ENCODE measurements around the gene ICE2. TPM values are rescaled to one million over a fixed set of nuclear protein-coding genes. Genes with fewer than 3 reads are reported as not detected.

ICE2 gene
- total and polyA plus RNA-seq, 5 donors from 2014 or later = 37.1 to 52.2 (median 48.3) TPM

DNA sequence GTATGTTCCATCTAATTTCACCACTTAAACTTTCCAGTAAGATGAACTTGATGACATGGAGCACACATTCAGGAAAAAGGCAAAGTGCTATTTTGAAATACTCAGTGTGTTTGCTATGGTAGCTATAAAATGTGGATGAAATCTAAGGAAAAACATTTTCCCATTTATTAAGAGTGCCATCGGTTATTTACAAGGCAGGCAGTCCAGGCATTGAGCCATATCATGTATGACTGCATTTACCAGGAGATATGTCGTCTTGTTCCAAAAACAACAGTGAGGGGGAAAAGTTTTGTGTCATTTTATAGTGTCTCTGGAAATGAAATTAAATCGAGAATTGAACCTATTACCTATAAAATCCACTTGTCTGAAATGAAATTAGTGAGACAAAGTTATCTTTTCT, 94.9 kb downstream of the ICE2 start:
- no peak overlapping the region for H3K4me3 Mint-ChIP-seq
- peaks cover 11% of the 10 kb centered on the region for H3K4me1 ChIP-seq (ENCODE audit: control insufficient read depth, insufficient read depth, low read length, poor library complexity, severe bottlenecking)
- peaks cover 0 to 51% (median 26%) of the 10 kb centered on the region in 4 donors for H3K4me1 Mint-ChIP-seq
- no peak overlapping the region for H3K27ac ChIP-seq (ENCODE audit: insufficient read depth, low read length, poor library complexity, severe bottlenecking)
- no peaks in the 10 kb centered on the region for H3K9me3 Mint-ChIP-seq
- ATAC-seq (ENCODE audit: low read depth in 2 of 2) (no peak), DNase-seq (no peak)
- H3K36me3 Mint-ChIP-seq = peaks cover 31% of the 10 kb centered on the region
- H3K27me3 ChIP-seq (ENCODE audit: control insufficient read depth, insufficient read depth, low read length) = no peaks in the 10 kb centered on the region
- no peak overlapping the region for H3K27ac Mint-ChIP-seq
- no peak overlapping the region for H3K4me3 ChIP-seq (ENCODE audit: low read depth, low read length)
- H3K9me3 ChIP-seq (ENCODE audit: control insufficient read depth in 2 of 2, low read length in 2 of 2) = no peaks in the 10 kb centered on the region
- H3K27me3 Mint-ChIP-seq = no peaks in the 10 kb centered on the region
- H3K36me3 ChIP-seq (ENCODE audit: control insufficient read depth, insufficient read depth, low read length) = peaks cover 46% of the 10 kb centered on the region

DNA sequence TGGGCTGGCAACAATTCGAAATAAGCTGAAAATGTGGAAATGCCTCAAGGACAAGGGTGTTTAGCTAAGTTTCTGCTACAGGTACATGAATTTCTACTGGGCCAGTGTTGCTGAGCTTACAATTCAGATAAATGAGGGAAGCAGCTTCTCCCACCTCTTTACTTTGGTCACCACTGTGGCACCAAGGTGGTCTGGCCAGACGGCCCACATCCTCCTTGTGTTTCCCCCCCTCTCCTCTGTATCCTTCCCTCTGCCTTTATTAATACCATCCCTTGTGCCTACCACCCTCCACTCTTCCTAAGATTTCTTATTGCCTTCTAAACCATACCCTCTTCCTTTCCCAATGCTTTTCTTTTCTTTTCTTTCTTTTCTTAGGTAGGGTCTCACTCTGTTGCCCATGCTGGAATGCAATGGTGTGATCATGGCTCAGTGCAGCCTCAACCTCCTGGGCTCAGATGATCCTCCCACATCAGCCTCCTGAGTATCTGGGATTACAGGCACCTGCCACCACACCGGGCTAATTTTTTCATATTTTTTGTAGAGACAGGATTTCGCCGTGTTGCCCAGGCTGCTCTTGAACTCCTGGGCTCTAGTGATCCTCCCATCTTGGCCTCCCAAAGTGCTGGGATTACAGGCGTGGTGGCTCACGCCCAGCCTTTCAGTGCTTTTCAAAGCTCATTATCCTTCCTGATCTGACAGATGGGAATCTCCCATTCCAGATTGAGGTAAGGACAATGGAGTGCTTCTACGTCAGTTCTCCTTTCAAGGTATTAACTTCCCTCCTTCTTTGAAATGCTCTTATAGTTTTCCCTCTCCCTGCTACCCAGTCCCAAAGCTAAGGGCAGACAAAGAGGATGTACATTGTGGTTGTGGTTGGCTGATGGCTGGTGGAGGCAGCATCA, 95.9 kb downstream of the ICE2 start:
- no peak for DNase-seq
- peaks cover 46% of the 10 kb centered on the region for H3K36me3 ChIP-seq (ENCODE audit: control insufficient read depth, insufficient read depth, low read length)
- no peak overlapping the region for H3K27ac Mint-ChIP-seq
- H3K4me3 Mint-ChIP-seq = no peak overlapping the region
- H3K36me3 Mint-ChIP-seq = peaks cover 31% of the 10 kb centered on the region
- peaks cover under 1% of the 10 kb centered on the region for H3K4me1 ChIP-seq (ENCODE audit: control insufficient read depth, insufficient read depth, low read length, poor library complexity, severe bottlenecking)
- H3K9me3 Mint-ChIP-seq = no peaks in the 10 kb centered on the region
- no peak overlapping the region for H3K27ac ChIP-seq (ENCODE audit: insufficient read depth, low read length, poor library complexity, severe bottlenecking)
- H3K9me3 ChIP-seq (ENCODE audit: control insufficient read depth in 2 of 2, low read length in 2 of 2) = no peaks in the 10 kb centered on the region
- H3K27me3 ChIP-seq (ENCODE audit: control insufficient read depth, insufficient read depth, low read length) = no peaks in the 10 kb centered on the region
- peaks cover 0 to 44% (median 20%) of the 10 kb centered on the region in 4 donors for H3K4me1 Mint-ChIP-seq
- no peak overlapping the region for H3K4me3 ChIP-seq (ENCODE audit: low read depth, low read length)
- no peak for ATAC-seq (ENCODE audit: low read depth in 2 of 2)
- H3K27me3 Mint-ChIP-seq = no peaks in the 10 kb centered on the region

DNA sequence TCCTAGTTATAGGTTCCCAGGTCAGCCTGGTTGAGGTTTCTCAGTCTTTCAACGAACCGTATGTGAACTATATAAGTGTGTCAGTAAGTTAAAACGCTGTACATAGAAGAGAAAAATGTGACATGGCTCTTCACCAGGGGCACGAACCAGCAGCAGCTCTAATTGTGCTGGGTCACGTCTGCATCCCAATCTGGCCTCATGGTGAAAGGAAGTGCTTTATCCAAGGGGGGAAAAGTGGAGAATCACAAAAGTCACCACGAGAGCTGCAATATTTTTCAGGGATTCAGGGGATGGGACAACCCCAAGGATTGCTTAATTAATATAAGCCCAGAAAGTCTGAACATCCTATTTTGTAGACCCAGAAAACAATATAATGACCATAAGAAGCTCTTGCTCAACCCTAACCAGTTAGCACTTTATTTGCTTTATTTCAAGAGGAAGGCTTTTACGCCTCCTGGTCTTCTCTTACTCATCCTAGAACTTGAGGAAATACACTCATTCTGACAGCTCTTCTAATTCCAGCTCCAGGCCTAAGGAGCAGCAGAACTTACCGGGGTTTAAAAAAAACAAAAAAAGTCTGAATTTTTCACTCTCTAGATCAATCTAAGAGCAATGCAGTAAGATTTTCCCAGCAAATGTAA, 97.7 kb downstream of the ICE2 start:
- no peak for ATAC-seq (ENCODE audit: low read depth in 2 of 2)
- Mint-ChIP-seq H3K9me3 (no peaks in the 10 kb centered on the region), H3K4me3 (no peak overlapping the region), H3K4me1 (peaks cover 4 to 28% (median 8%) of the 10 kb centered on the region in 4 donors), H3K27me3 (no peaks in the 10 kb centered on the region), H3K27ac (peak overlapping the region in 1 of 3 donors; percentile 32), H3K36me3 (peaks cover 42% of the 10 kb centered on the region)
- Histone ChIP-seq H3K36me3 (ENCODE audit: control insufficient read depth, insufficient read depth, low read length) (peaks cover 56% of the 10 kb centered on the region), H3K4me1 (ENCODE audit: control insufficient read depth, insufficient read depth, low read length, poor library complexity, severe bottlenecking) (no peaks in the 10 kb centered on the region), H3K4me3 (ENCODE audit: low read depth, low read length) (no peak overlapping the region), H3K27ac (ENCODE audit: insufficient read depth, low read length, poor library complexity, severe bottlenecking) (no peak overlapping the region), H3K27me3 (ENCODE audit: control insufficient read depth, insufficient read depth, low read length) (no peaks in the 10 kb centered on the region), H3K9me3 (ENCODE audit: control insufficient read depth in 2 of 2, low read length in 2 of 2) (no peaks in the 10 kb centered on the region)
- DNase-seq = no peak

DNA sequence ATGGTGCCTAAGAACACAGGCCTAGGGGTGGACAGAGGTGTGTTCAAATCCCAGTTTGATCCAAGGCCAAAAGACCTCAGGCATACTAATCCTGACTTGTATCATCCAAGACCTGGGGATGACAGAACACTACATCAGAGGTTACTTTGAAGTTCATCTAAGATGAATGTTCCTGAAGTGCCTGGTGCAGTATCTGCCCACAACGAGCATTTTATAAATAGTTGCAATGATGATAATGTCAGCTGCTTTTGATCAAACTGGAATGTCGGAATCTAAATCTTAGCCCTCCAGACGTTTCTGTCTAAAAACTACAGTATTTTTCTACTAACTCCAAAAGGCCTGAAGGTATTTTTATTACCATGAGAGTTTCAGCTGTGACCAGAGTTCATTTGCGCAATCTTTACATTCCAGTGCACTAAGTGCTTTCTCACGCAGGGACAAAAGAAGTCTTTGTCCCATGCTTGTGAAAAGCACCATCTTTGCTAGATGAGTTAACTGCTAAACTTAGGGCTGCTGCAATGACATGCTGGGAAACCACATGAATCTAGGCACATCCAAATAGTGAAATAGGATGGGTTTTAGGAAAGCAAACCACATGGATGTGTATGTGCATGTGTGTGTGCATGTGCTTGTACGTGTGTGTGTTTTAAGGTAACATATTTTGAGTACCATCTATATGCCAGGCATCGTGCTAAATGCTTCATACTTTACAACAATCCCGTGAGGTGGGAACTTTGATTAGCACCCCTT, 99.2 kb downstream of the ICE2 start:
- H3K27me3 Mint-ChIP-seq = no peaks in the 10 kb centered on the region
- Histone ChIP-seq H3K4me3 (ENCODE audit: low read depth, low read length) (no peak overlapping the region), H3K27ac (ENCODE audit: insufficient read depth, low read length, poor library complexity, severe bottlenecking) (no peak overlapping the region), H3K4me1 (ENCODE audit: control insufficient read depth, insufficient read depth, low read length, poor library complexity, severe bottlenecking) (no peaks in the 10 kb centered on the region), H3K36me3 (ENCODE audit: control insufficient read depth, insufficient read depth, low read length) (peaks cover 57% of the 10 kb centered on the region), H3K9me3 (ENCODE audit: control insufficient read depth in 2 of 2, low read length in 2 of 2) (no peaks in the 10 kb centered on the region), H3K27me3 (ENCODE audit: control insufficient read depth, insufficient read depth, low read length) (no peaks in the 10 kb centered on the region)
- H3K36me3 Mint-ChIP-seq = peaks cover 48% of the 10 kb centered on the region
- no peaks in the 10 kb centered on the region for H3K9me3 Mint-ChIP-seq
- ATAC-seq (ENCODE audit: low read depth in 2 of 2) (no peak), DNase-seq (no peak)
- H3K4me1 Mint-ChIP-seq = peaks cover 4 to 20% (median 9%) of the 10 kb centered on the region in 4 donors
- H3K4me3 Mint-ChIP-seq = no peak overlapping the region
- H3K27ac Mint-ChIP-seq = peak overlapping the region in 1 of 3 donors; percentile 25

DNA sequence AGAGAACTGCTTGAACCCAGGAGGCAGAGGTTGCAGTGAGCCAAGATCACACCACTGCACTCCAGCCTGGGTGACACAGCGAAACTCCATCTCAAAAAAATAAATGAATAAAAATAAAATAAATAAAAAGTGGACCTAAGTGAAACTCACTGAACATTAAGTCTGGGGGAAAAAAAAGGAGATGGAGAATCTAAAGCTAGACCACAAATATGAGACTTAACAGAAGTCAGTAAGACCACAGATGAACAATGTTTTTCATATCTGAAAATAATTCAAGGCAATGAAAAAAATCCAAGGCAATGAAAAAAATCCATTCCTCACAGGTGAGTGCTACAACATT, 99.8 kb downstream of the ICE2 start:
- no peaks in the 10 kb centered on the region for H3K9me3 ChIP-seq (ENCODE audit: control insufficient read depth in 2 of 2, low read length in 2 of 2)
- Mint-ChIP-seq H3K27ac (no peak overlapping the region), H3K9me3 (no peaks in the 10 kb centered on the region), H3K4me3 (no peak overlapping the region), H3K27me3 (no peaks in the 10 kb centered on the region), H3K4me1 (peaks cover 4 to 20% (median 10%) of the 10 kb centered on the region in 4 donors), H3K36me3 (peaks cover 49% of the 10 kb centered on the region)
- no peak overlapping the region for H3K4me3 ChIP-seq (ENCODE audit: low read depth, low read length)
- H3K36me3 ChIP-seq (ENCODE audit: control insufficient read depth, insufficient read depth, low read length) = peaks cover 54% of the 10 kb centered on the region
- H3K27ac ChIP-seq (ENCODE audit: insufficient read depth, low read length, poor library complexity, severe bottlenecking) = no peak overlapping the region
- ATAC-seq (ENCODE audit: low read depth in 2 of 2) = no peak
- H3K27me3 ChIP-seq (ENCODE audit: control insufficient read depth, insufficient read depth, low read length) = no peaks in the 10 kb centered on the region
- no peak for DNase-seq
- no peaks in the 10 kb centered on the region for H3K4me1 ChIP-seq (ENCODE audit: control insufficient read depth, insufficient read depth, low read length, poor library complexity, severe bottlenecking)

DNA sequence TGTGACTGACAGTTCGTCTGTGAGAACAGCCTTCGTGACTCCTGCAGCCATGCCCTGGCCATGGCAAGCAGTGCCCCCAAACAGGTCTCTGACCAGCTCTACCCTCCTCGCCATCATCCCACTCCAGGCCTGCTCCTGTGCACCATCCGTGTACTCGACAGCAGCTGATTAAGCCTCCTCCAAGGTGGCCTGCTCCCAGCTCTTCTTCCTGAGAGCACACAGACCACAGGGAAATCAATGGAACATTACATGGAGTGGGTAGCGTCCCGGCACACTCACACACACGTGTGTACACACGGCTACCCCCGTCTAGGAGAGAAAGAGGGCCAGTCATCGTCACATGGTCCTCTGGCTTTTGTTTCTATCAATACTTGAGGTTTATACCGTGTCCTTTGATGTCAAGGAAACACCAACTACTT, 102.3 kb downstream of the ICE2 start:
- ATAC-seq (ENCODE audit: low read depth in 2 of 2) (no peak), DNase-seq (no peak)
- H3K4me3 ChIP-seq (ENCODE audit: low read depth, low read length) = no peak overlapping the region
- no peaks in the 10 kb centered on the region for H3K27me3 Mint-ChIP-seq
- no peak overlapping the region for H3K27ac ChIP-seq (ENCODE audit: insufficient read depth, low read length, poor library complexity, severe bottlenecking)
- peaks cover 40% of the 10 kb centered on the region for H3K36me3 Mint-ChIP-seq
- no peaks in the 10 kb centered on the region for H3K9me3 Mint-ChIP-seq
- peaks cover 63% of the 10 kb centered on the region for H3K36me3 ChIP-seq (ENCODE audit: control insufficient read depth, insufficient read depth, low read length)
- no peaks in the 10 kb centered on the region for H3K27me3 ChIP-seq (ENCODE audit: control insufficient read depth, insufficient read depth, low read length)
- H3K4me1 ChIP-seq (ENCODE audit: control insufficient read depth, insufficient read depth, low read length, poor library complexity, severe bottlenecking) = no peaks in the 10 kb centered on the region
- no peak overlapping the region for H3K4me3 Mint-ChIP-seq
- H3K27ac Mint-ChIP-seq = no peak overlapping the region
- no peaks in the 10 kb centered on the region for H3K9me3 ChIP-seq (ENCODE audit: control insufficient read depth in 2 of 2, low read length in 2 of 2)
- peaks cover 2 to 18% (median 6%) of the 10 kb centered on the region in 4 donors for H3K4me1 Mint-ChIP-seq

DNA sequence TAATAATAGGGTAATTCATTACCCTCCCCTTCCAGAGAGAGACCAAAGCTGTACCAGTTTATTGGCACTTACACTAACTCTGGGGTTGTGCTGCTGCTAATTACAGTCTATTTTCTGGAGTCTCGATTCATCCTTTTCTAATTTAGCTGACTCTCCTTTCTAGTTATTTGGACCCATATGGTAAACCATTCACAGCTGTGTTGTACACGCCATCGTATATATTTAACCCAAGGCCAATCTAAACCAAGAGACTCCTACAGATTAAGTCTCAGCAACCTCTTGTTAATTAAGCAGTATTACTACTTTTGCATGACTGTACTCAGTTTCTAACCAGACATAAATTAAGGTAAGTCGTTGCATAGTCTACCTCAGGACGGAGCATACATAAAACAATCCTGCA, 103.6 kb downstream of the ICE2 start:
- Histone ChIP-seq H3K4me1 (ENCODE audit: control insufficient read depth, insufficient read depth, low read length, poor library complexity, severe bottlenecking) (no peaks in the 10 kb centered on the region), H3K36me3 (ENCODE audit: control insufficient read depth, insufficient read depth, low read length) (peaks cover 57% of the 10 kb centered on the region), H3K27ac (ENCODE audit: insufficient read depth, low read length, poor library complexity, severe bottlenecking) (no peak overlapping the region), H3K27me3 (ENCODE audit: control insufficient read depth, insufficient read depth, low read length) (no peaks in the 10 kb centered on the region), H3K4me3 (ENCODE audit: low read depth, low read length) (no peak overlapping the region), H3K9me3 (ENCODE audit: control insufficient read depth in 2 of 2, low read length in 2 of 2) (no peaks in the 10 kb centered on the region)
- H3K9me3 Mint-ChIP-seq = no peaks in the 10 kb centered on the region
- no peak for ATAC-seq (ENCODE audit: low read depth in 2 of 2)
- peaks cover 39% of the 10 kb centered on the region for H3K36me3 Mint-ChIP-seq
- H3K4me1 Mint-ChIP-seq = peaks cover 7 to 18% (median 9%) of the 10 kb centered on the region in 4 donors
- no peak for DNase-seq
- H3K27me3 Mint-ChIP-seq = no peaks in the 10 kb centered on the region
- H3K27ac Mint-ChIP-seq = no peak overlapping the region
- no peak overlapping the region for H3K4me3 Mint-ChIP-seq
